ENCODE results near the gene RGS9. TPM values are rescaled to one million over a fixed set of nuclear protein-coding genes. Genes with fewer than 3 reads are reported as not detected.
"Not testable (repeated sequence)": the region's sequence is repeated elsewhere in the genome, so short reads cannot be mapped to it uniquely, and the experiment has no call there.

Gene RGS9
- total RNA-seq, 4 donors from 2014 or later: 4.0 to 25.6 (median 7.9) TPM

DNA sequence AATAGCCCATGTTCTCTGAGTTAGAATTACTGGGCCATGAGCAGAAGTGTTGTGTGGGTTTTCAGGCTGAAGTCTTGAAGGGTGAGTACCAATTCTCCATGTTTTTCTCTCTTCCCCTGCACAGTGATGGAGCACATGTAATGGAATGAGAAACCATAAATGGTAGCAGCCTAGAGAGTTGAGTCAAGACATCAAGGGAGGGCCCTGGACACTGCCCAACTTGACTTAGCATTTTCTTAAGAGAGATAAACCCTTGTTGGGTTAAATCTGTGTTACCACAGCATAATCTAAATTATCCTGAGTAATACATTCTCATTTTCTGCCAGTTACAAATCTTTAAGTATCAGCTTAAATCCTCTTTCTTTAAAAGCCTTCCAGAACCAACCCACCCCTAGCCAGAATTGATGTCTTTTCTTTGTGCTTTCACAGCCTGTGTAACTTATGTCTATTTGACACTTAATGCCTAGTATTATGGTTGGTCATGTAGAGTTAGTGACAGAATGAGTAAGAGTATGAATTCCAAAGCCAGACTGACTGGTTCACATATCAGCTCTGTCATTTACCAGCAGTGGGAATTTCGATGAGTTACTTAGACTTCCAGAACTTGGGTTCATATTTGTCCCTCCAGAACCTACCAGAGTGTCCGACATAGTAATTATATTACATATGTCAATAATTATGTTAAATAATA, 27.0 kb upstream of the RGS9 start:
- Histone ChIP-seq H3K4me3 (no peak overlapping the region), H3K9me3 (no peaks in the 10 kb centered on the region), H3K36me3 (no peaks in the 10 kb centered on the region), H3K27me3 (no peaks in the 10 kb centered on the region), H3K4me1 (peaks cover 0 to 10% (median 0%) of the 10 kb centered on the region in 4 donors), H3K27ac (no peak overlapping the region)
- TF ChIP-seq, protein P1, sequence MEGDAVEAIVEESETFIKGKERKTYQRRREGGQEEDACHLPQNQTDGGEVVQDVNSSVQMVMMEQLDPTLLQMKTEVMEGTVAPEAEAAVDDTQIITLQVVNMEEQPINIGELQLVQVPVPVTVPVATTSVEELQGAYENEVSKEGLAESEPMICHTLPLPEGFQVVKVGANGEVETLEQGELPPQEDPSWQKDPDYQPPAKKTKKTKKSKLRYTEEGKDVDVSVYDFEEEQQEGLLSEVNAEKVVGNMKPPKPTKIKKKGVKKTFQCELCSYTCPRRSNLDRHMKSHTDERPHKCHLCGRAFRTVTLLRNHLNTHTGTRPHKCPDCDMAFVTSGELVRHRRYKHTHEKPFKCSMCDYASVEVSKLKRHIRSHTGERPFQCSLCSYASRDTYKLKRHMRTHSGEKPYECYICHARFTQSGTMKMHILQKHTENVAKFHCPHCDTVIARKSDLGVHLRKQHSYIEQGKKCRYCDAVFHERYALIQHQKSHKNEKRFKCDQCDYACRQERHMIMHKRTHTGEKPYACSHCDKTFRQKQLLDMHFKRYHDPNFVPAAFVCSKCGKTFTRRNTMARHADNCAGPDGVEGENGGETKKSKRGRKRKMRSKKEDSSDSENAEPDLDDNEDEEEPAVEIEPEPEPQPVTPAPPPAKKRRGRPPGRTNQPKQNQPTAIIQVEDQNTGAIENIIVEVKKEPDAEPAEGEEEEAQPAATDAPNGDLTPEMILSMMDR (IDR thresholded peaks at IDR 0.05): no peak
- TF ChIP-seq POLR2A (IDR thresholded peaks at IDR 0.05): no peak
- no peak for DNase-seq

GRCh38 chr17:65115839-65116238, 21.3 kb upstream of the RGS9 start:
- Histone ChIP-seq H3K4me3 (no peak overlapping the region), H3K4me1 (no peaks in the 10 kb centered on the region), H3K27me3 (no peaks in the 10 kb centered on the region), H3K9me3 (no peaks in the 10 kb centered on the region), H3K36me3 (no peaks in the 10 kb centered on the region), H3K27ac (no peak overlapping the region)
- no peak for TF ChIP-seq POLR2A (IDR thresholded peaks at IDR 0.05)
- TF ChIP-seq, protein P1 (IDR thresholded peaks at IDR 0.05): no peak
- DNase-seq: no peak

DNA sequence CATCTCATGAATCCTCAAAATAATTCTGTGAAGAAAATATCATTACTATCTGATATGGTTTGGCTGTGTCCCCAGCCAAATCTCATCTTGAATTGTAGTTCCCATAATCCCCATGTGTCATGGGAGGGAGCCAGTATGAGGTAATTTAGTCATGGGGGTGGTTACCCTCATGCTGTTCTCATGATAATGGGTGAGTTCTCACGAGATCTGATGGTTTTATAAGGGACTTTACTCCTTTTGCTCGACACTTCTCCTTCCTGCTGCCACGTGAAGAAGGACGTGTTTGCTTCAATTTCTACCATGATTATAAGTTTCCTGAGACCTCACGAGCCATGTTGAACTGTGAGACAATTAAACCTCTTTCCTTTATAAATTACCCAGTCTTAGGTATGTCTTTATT, 20.7 kb upstream of the RGS9 start:
- H3K4me1 ChIP-seq, H3K27ac ChIP-seq, DNase-seq: not testable (repeated sequence)

GRCh38 chr17:65117384-65118035, 19.7 kb upstream of the RGS9 start:
- TF ChIP-seq, protein P1 (IDR thresholded peaks at IDR 0.05): no peak
- TF ChIP-seq POLR2A (IDR thresholded peaks at IDR 0.05): no peak
- Histone ChIP-seq H3K27ac (no peak overlapping the region), H3K27me3 (no peaks in the 10 kb centered on the region), H3K9me3 (no peaks in the 10 kb centered on the region), H3K36me3 (no peaks in the 10 kb centered on the region), H3K4me3 (no peak overlapping the region), H3K4me1 (peaks cover 0 to 4% (median 0%) of the 10 kb centered on the region in 4 donors)
- DNase-seq: no peak

More for the DNA sequence above, 20.7 kb upstream of the RGS9 start:
- not testable (repeated sequence) for H3K9me3 ChIP-seq, H3K36me3 ChIP-seq, H3K4me3 ChIP-seq, H3K27me3 ChIP-seq

GRCh38 chr17:65121368-65121767, 15.8 kb upstream of the RGS9 start:
- H3K4me1 ChIP-seq: peaks cover 0 to 7% (median 0%) of the 10 kb centered on the region in 4 donors
- H3K9me3 ChIP-seq: no peaks in the 10 kb centered on the region
- no peak overlapping the region for H3K4me3 ChIP-seq
- TF ChIP-seq POLR2A (IDR thresholded peaks at IDR 0.05): no peak
- TF ChIP-seq, protein P1 (IDR thresholded peaks at IDR 0.05): no peak
- no peaks in the 10 kb centered on the region for H3K36me3 ChIP-seq
- no peaks in the 10 kb centered on the region for H3K27me3 ChIP-seq
- no peak overlapping the region for H3K27ac ChIP-seq
- DNase-seq: no peak

Measured in Peyer's patch (tissue), 4 donors.